ENCODE results near the gene APPL2. TPM values are rescaled to one million over a fixed set of nuclear protein-coding genes. Genes with fewer than 3 reads are reported as not detected.

Gene APPL2
- total RNA-seq, 1 experiment from 2014 or later = 42.2 TPM

GRCh38 chr12:105201299-105201698 lies 34.7 kb downstream of the APPL2 start:
- CTCF ChIA-PET = no interaction called here
- Histone ChIP-seq H3K36me3 (ENCODE audit: low read depth, low read length) (peaks cover 40% of the 10 kb centered on the region), H3K9me2 (replicated peaks; ENCODE audit: low read length) (no peaks in the 10 kb centered on the region)

GRCh38 chr12:105200385-105200784 lies 35.6 kb downstream of the APPL2 start:
- Histone ChIP-seq H3K4me2 (ENCODE audit: low read length) (no peak overlapping the region), H3F3A (ENCODE audit: low read length, unreplicated experiment) (no peaks in the 10 kb centered on the region), H3K4me3 (ENCODE audit: low read length) (no peak overlapping the region), H3K9me3 (ENCODE audit: low read length) (no peaks in the 10 kb centered on the region), H3K79me2 (ENCODE audit: low read length) (no peaks in the 10 kb centered on the region), H2AFZ (ENCODE audit: low read length) (no peak overlapping the region), H3K27me3 (ENCODE audit: low read length) (no peaks in the 10 kb centered on the region), H3K4me1 (ENCODE audit: insufficient read depth, low read length) (peaks cover 8% of the 10 kb centered on the region), H3K36me3 (ENCODE audit: low read depth, low read length) (peaks cover 31% of the 10 kb centered on the region), H4K20me1 (ENCODE audit: low read length) (no peaks in the 10 kb centered on the region), H3K9ac (ENCODE audit: low read length) (no peak overlapping the region), H3K9me2 (replicated peaks; ENCODE audit: low read length) (no peaks in the 10 kb centered on the region), H3K27ac (ENCODE audit: low read length) (no peak overlapping the region)
- DNase-seq (no peak), ATAC-seq (no peak)
- no TSS peak for BruUV-seq (replicated peaks)
- POLR2A ChIA-PET (ENCODE audit: unreplicated experiment) = no interaction called here
- intact Hi-C loops (cut with micrococcal nuclease) = no loop called here
- CTCF ChIA-PET = no interaction called here
- TF ChIP-seq CTCF (conservative IDR thresholded peaks at IDR 0.05; ENCODE audit: low read depth, low read length) (no peak), EZH2phosphoT487 (IDR thresholded peaks at IDR 0.05; ENCODE audit: borderline replicate concordance, low read length) (no peak), EZH2 (IDR thresholded peaks at IDR 0.05; ENCODE audit: low read length, unreplicated experiment) (no peak)

More at GRCh38 chr12:105201299-105201698, 34.7 kb downstream of the APPL2 start:
- Histone ChIP-seq H3K4me1 (ENCODE audit: insufficient read depth, low read length) (peaks cover 15% of the 10 kb centered on the region), H3K27ac (ENCODE audit: low read length) (no peak overlapping the region), H3K4me2 (ENCODE audit: low read length) (no peak overlapping the region), H4K20me1 (ENCODE audit: low read length) (no peaks in the 10 kb centered on the region), H3K79me2 (ENCODE audit: low read length) (no peaks in the 10 kb centered on the region), H3K9me3 (ENCODE audit: low read length) (no peaks in the 10 kb centered on the region), H2AFZ (ENCODE audit: low read length) (no peak overlapping the region), H3K4me3 (ENCODE audit: low read length) (no peak overlapping the region), H3K9ac (ENCODE audit: low read length) (no peak overlapping the region), H3K27me3 (ENCODE audit: low read length) (no peaks in the 10 kb centered on the region), H3F3A (ENCODE audit: low read length, unreplicated experiment) (no peaks in the 10 kb centered on the region)
- DNase-seq (no peak), ATAC-seq (no peak)
- intact Hi-C loops (cut with micrococcal nuclease) = no loop called here
- no TSS peak for BruUV-seq (replicated peaks)
- TF ChIP-seq EZH2 (IDR thresholded peaks at IDR 0.05; ENCODE audit: low read length, unreplicated experiment) = no peak
- no peak for TF ChIP-seq EZH2phosphoT487 (IDR thresholded peaks at IDR 0.05; ENCODE audit: borderline replicate concordance, low read length)
- no peak for TF ChIP-seq CTCF (conservative IDR thresholded peaks at IDR 0.05; ENCODE audit: low read depth, low read length)
- POLR2A ChIA-PET (ENCODE audit: unreplicated experiment) = no interaction called here

GRCh38 chr12:105198961-105199360 lies 37.0 kb downstream of the APPL2 start:
- H3K9me2 ChIP-seq (replicated peaks; ENCODE audit: low read length) = no peaks in the 10 kb centered on the region
- no peak for ATAC-seq
- no peaks in the 10 kb centered on the region for H3K27me3 ChIP-seq (ENCODE audit: low read length)
- no peak for DNase-seq
- peaks cover 33% of the 10 kb centered on the region for H3K36me3 ChIP-seq (ENCODE audit: low read depth, low read length)
- H2AFZ ChIP-seq (ENCODE audit: low read length) = no peak overlapping the region
- no peaks in the 10 kb centered on the region for H3K79me2 ChIP-seq (ENCODE audit: low read length)
- no peaks in the 10 kb centered on the region for H3F3A ChIP-seq (ENCODE audit: low read length, unreplicated experiment)
- no peak overlapping the region for H3K27ac ChIP-seq (ENCODE audit: low read length)
- no peaks in the 10 kb centered on the region for H3K4me1 ChIP-seq (ENCODE audit: insufficient read depth, low read length)
- H3K4me2 ChIP-seq (ENCODE audit: low read length) = no peak overlapping the region
- H3K9ac ChIP-seq (ENCODE audit: low read length) = no peak overlapping the region
- H4K20me1 ChIP-seq (ENCODE audit: low read length) = no peaks in the 10 kb centered on the region
- no peaks in the 10 kb centered on the region for H3K9me3 ChIP-seq (ENCODE audit: low read length)
- ChIA-PET CTCF (no interaction called here), POLR2A (ENCODE audit: unreplicated experiment) (no interaction called here)
- no TSS peak for BruUV-seq (replicated peaks)
- H3K4me3 ChIP-seq (ENCODE audit: low read length) = no peak overlapping the region
- TF ChIP-seq EZH2phosphoT487 (IDR thresholded peaks at IDR 0.05; ENCODE audit: borderline replicate concordance, low read length) (no peak), EZH2 (IDR thresholded peaks at IDR 0.05; ENCODE audit: low read length, unreplicated experiment) (no peak), CTCF (conservative IDR thresholded peaks at IDR 0.05; ENCODE audit: low read depth, low read length) (no peak)
- intact Hi-C loops (cut with micrococcal nuclease) = no loop called here
